ENCODE data around the gene SVOPL. TPM values are rescaled to one million over a fixed set of nuclear protein-coding genes. Genes with fewer than 3 reads are reported as not detected.

SVOPL gene
- 12.1 TPM for polyA plus RNA-seq (2013)

DNA sequence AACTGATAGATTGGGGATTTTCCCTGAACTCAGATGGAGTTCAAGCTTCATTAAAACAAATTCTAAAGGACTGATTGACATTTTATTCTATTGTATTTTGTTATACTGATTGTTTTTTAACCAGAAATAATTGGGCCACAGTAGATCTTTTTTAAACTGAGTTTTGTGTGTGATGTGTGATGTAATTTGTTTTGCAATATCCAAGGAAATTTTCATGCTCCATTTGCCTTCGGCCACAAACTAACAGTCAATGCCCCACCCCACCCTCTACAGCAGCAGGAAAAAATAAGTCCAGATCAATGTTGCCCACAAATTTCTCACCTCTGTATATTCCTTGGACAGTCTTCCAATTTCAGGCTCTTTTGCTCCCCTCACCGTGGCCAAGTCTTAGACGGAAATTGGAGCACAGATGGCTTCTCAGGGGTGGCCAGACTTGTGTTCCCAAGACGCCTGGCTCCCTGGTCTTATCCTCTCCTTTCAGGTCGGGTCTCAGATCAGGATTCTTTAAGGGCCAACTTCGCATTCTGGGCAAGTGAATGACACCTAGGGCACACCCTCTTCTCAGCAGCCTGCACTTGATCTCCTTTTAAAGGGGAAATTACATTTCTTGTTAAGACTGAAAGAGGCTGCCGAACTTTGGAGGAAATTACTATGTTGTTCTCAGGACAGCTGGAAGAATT, at the start of gene SVOPL:
SVOPL (minus strand) TSS at position 506 of the 680 bp plus-strand sequence. CDS start 22,317 bp downstream, outside the sequence.
- no peaks in the 10 kb centered on the region for H3K36me3 ChIP-seq (ENCODE audit: control insufficient read depth in 4 of 4, insufficient read depth in 4 of 4, low read length in 3 of 4)
- 73% methylated on average over 6 of the region's 7 CpGs for WGBS (ENCODE audit: insufficient coverage)
- no peaks in the 10 kb centered on the region for H3K27me3 ChIP-seq (replicated peaks in 2 of 5; ENCODE audit: control insufficient read depth in 4 of 5, insufficient read depth in 5 of 5, low read length in 4 of 5)
- H3K4me1 ChIP-seq (ENCODE audit: control extremely low read depth in 1 of 4, control insufficient read depth in 4 of 4, insufficient read depth in 4 of 4, low read length in 3 of 4) = peaks cover 3 to 20% (median 11%) of the 10 kb centered on the region in 4 experiments
- no peaks in the 10 kb centered on the region for H3K9me3 ChIP-seq (ENCODE audit: control extremely low read depth in 1 of 5, control insufficient read depth in 4 of 5, insufficient read depth in 2 of 5, low read depth in 1 of 5, low read length in 4 of 5)
- POLR2A ChIA-PET = no interaction called here
- no peak within 1 kb of the TSS for H3K27ac ChIP-seq (ENCODE audit: insufficient read depth in 1 of 2, low read depth in 1 of 2, low read length in 2 of 2, poor library complexity in 1 of 2, severe bottlenecking in 2 of 2)
- no peak within 1 kb of the TSS for H3K4me3 ChIP-seq (ENCODE audit: control insufficient read depth in 1 of 7, extremely low read depth in 1 of 7, insufficient read depth in 4 of 7, low read depth in 2 of 7, low read length in 6 of 7)
- no peak for DNase-seq
- CTCF ChIA-PET = interaction anchor here (0.9 kb wide), 1 partner anchor 34 kb away, joined by 3 read pairs; no protein-coding TSS in a partner anchor

GRCh38 chr7:138750473-138750872, 49.3 kb upstream of the SVOPL start:
- no peaks in the 10 kb centered on the region for H3K9me3 ChIP-seq (ENCODE audit: control extremely low read depth in 1 of 5, control insufficient read depth in 4 of 5, insufficient read depth in 2 of 5, low read depth in 1 of 5, low read length in 4 of 5)
- ChIA-PET POLR2A (interaction anchor here (0.5 to 1.1 kb wide), 4 partner anchors 12 to 234 kb away, joined by 3 to 5 read pairs (median 4); no protein-coding TSS in a partner anchor), CTCF (interaction anchor here (1.1 to 1.9 kb wide), 5 partner anchors 8 to 748 kb away, joined by 3 to 6 read pairs (median 3); partner anchors contain the start of gene CREB3L2)
- H3K27ac ChIP-seq (ENCODE audit: insufficient read depth in 1 of 2, low read depth in 1 of 2, low read length in 2 of 2, poor library complexity in 1 of 2, severe bottlenecking in 2 of 2) = no peak overlapping the region
- no peaks in the 10 kb centered on the region for H3K36me3 ChIP-seq (ENCODE audit: control insufficient read depth in 4 of 4, insufficient read depth in 4 of 4, low read length in 3 of 4)
- no peak overlapping the region for H3K4me3 ChIP-seq (ENCODE audit: control insufficient read depth in 1 of 7, extremely low read depth in 1 of 7, insufficient read depth in 4 of 7, low read depth in 2 of 7, low read length in 6 of 7)
- H3K4me1 ChIP-seq (ENCODE audit: control extremely low read depth in 1 of 4, control insufficient read depth in 4 of 4, insufficient read depth in 4 of 4, low read length in 3 of 4) = peaks cover 0 to 20% (median 16%) of the 10 kb centered on the region in 4 experiments
- DNase-seq = peak in 1 of 3 donors; percentile 36
- H3K27me3 ChIP-seq (replicated peaks in 2 of 5; ENCODE audit: control insufficient read depth in 4 of 5, insufficient read depth in 5 of 5, low read length in 4 of 5) = no peaks in the 10 kb centered on the region
- 97% methylated on average over 15 of the region's 15 CpGs for WGBS (ENCODE audit: insufficient coverage)

GRCh38 chr7:138749960-138750359, 48.8 kb upstream of the SVOPL start:
- ChIA-PET CTCF (interaction anchor here (0.7 to 1.9 kb wide), 3 partner anchors 11 to 34 kb away, joined by 3 to 6 read pairs (median 3); no protein-coding TSS in a partner anchor), POLR2A (interaction anchor here (1.1 kb wide), 1 partner anchor 86 kb away, joined by 3 read pairs; no protein-coding TSS in a partner anchor)

GRCh38 chr7:138748666-138749065, 47.5 kb upstream of the SVOPL start:
- ChIA-PET POLR2A (no interaction called here), CTCF (interaction anchor here (1.0 to 1.9 kb wide), 5 partner anchors 10 to 741 kb away, joined by 3 to 6 read pairs (median 3); no protein-coding TSS in a partner anchor)
- no peaks in the 10 kb centered on the region for H3K36me3 ChIP-seq (ENCODE audit: control insufficient read depth in 4 of 4, insufficient read depth in 4 of 4, low read length in 3 of 4)
- peak in 1 of 3 donors; percentile 21 for DNase-seq
- no peak overlapping the region for H3K4me3 ChIP-seq (ENCODE audit: control insufficient read depth in 1 of 7, extremely low read depth in 1 of 7, insufficient read depth in 4 of 7, low read depth in 2 of 7, low read length in 6 of 7)
- H3K9me3 ChIP-seq (ENCODE audit: control extremely low read depth in 1 of 5, control insufficient read depth in 4 of 5, insufficient read depth in 2 of 5, low read depth in 1 of 5, low read length in 4 of 5) = no peaks in the 10 kb centered on the region
- H3K27me3 ChIP-seq (replicated peaks in 2 of 5; ENCODE audit: control insufficient read depth in 4 of 5, insufficient read depth in 5 of 5, low read length in 4 of 5) = no peaks in the 10 kb centered on the region
- 91% methylated on average over 4 of the region's 6 CpGs for WGBS (ENCODE audit: insufficient coverage)
- H3K27ac ChIP-seq (ENCODE audit: insufficient read depth in 1 of 2, low read depth in 1 of 2, low read length in 2 of 2, poor library complexity in 1 of 2, severe bottlenecking in 2 of 2) = no peak overlapping the region
- peaks cover 0 to 20% (median 16%) of the 10 kb centered on the region in 4 experiments for H3K4me1 ChIP-seq (ENCODE audit: control extremely low read depth in 1 of 4, control insufficient read depth in 4 of 4, insufficient read depth in 4 of 4, low read length in 3 of 4)

More at GRCh38 chr7:138749960-138750359, 48.8 kb upstream of the SVOPL start:
- peaks cover 0 to 20% (median 16%) of the 10 kb centered on the region in 4 experiments for H3K4me1 ChIP-seq (ENCODE audit: control extremely low read depth in 1 of 4, control insufficient read depth in 4 of 4, insufficient read depth in 4 of 4, low read length in 3 of 4)
- no peaks in the 10 kb centered on the region for H3K36me3 ChIP-seq (ENCODE audit: control insufficient read depth in 4 of 4, insufficient read depth in 4 of 4, low read length in 3 of 4)
- WGBS (ENCODE audit: insufficient coverage) = 88% methylated on average over 3 of the region's 3 CpGs
- H3K27ac ChIP-seq (ENCODE audit: insufficient read depth in 1 of 2, low read depth in 1 of 2, low read length in 2 of 2, poor library complexity in 1 of 2, severe bottlenecking in 2 of 2) = no peak overlapping the region
- H3K27me3 ChIP-seq (replicated peaks in 2 of 5; ENCODE audit: control insufficient read depth in 4 of 5, insufficient read depth in 5 of 5, low read length in 4 of 5) = no peaks in the 10 kb centered on the region
- no peak overlapping the region for H3K4me3 ChIP-seq (ENCODE audit: control insufficient read depth in 1 of 7, extremely low read depth in 1 of 7, insufficient read depth in 4 of 7, low read depth in 2 of 7, low read length in 6 of 7)
- DNase-seq = peak in 1 of 3 donors; percentile 18
- no peaks in the 10 kb centered on the region for H3K9me3 ChIP-seq (ENCODE audit: control extremely low read depth in 1 of 5, control insufficient read depth in 4 of 5, insufficient read depth in 2 of 5, low read depth in 1 of 5, low read length in 4 of 5)

DNA sequence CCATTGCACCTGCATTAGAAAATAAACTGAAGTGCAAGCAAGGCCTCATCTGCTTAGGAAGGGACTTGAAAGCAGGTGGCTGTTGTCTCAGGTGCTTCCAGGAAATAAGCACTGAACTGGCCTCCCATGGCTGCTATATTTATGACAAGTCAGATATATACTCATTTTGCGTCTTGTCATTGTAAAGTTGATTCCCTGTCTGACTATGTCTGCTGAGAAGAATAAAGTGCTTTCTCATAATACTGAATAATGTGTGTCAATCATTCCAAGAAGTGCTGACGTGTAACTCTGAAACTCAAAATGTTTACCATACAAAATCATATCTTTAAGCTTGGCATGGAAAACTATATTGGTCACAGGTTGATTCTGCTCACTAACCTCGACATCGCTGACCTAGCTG, 44.9 kb upstream of the SVOPL start:
- Histone ChIP-seq H3K9me3 (ENCODE audit: control extremely low read depth in 1 of 5, control insufficient read depth in 4 of 5, insufficient read depth in 2 of 5, low read depth in 1 of 5, low read length in 4 of 5) (no peaks in the 10 kb centered on the region), H3K27ac (ENCODE audit: insufficient read depth in 1 of 2, low read depth in 1 of 2, low read length in 2 of 2, poor library complexity in 1 of 2, severe bottlenecking in 2 of 2) (no peak overlapping the region), H3K4me1 (ENCODE audit: control extremely low read depth in 1 of 4, control insufficient read depth in 4 of 4, insufficient read depth in 4 of 4, low read length in 3 of 4) (no peaks in the 10 kb centered on the region), H3K4me3 (ENCODE audit: control insufficient read depth in 1 of 7, extremely low read depth in 1 of 7, insufficient read depth in 4 of 7, low read depth in 2 of 7, low read length in 6 of 7) (no peak overlapping the region), H3K36me3 (ENCODE audit: control insufficient read depth in 4 of 4, insufficient read depth in 4 of 4, low read length in 3 of 4) (no peaks in the 10 kb centered on the region), H3K27me3 (replicated peaks in 2 of 5; ENCODE audit: control insufficient read depth in 4 of 5, insufficient read depth in 5 of 5, low read length in 4 of 5) (no peaks in the 10 kb centered on the region)
- ChIA-PET CTCF (no interaction called here), POLR2A (no interaction called here)
- WGBS (ENCODE audit: insufficient coverage) = 100% methylated on average over 1 of the region's 4 CpGs
- peak in 1 of 3 donors; percentile 13 for DNase-seq

GRCh38 chr7:138745189-138745588, 44.0 kb upstream of the SVOPL start:
- no peak for DNase-seq
- Histone ChIP-seq H3K4me1 (ENCODE audit: control extremely low read depth in 1 of 4, control insufficient read depth in 4 of 4, insufficient read depth in 4 of 4, low read length in 3 of 4) (no peaks in the 10 kb centered on the region), H3K27me3 (replicated peaks in 2 of 5; ENCODE audit: control insufficient read depth in 4 of 5, insufficient read depth in 5 of 5, low read length in 4 of 5) (no peaks in the 10 kb centered on the region), H3K36me3 (ENCODE audit: control insufficient read depth in 4 of 4, insufficient read depth in 4 of 4, low read length in 3 of 4) (no peaks in the 10 kb centered on the region), H3K27ac (ENCODE audit: insufficient read depth in 1 of 2, low read depth in 1 of 2, low read length in 2 of 2, poor library complexity in 1 of 2, severe bottlenecking in 2 of 2) (no peak overlapping the region), H3K9me3 (ENCODE audit: control extremely low read depth in 1 of 5, control insufficient read depth in 4 of 5, insufficient read depth in 2 of 5, low read depth in 1 of 5, low read length in 4 of 5) (no peaks in the 10 kb centered on the region), H3K4me3 (ENCODE audit: control insufficient read depth in 1 of 7, extremely low read depth in 1 of 7, insufficient read depth in 4 of 7, low read depth in 2 of 7, low read length in 6 of 7) (no peak overlapping the region)
- POLR2A ChIA-PET = no interaction called here
- WGBS (ENCODE audit: insufficient coverage) = 97% methylated on average over 4 of the region's 7 CpGs
- CTCF ChIA-PET = no interaction called here

- peaks cover 0 to 9% (median 4%) of the 10 kb centered on the region in 4 experiments for H3K4me1 ChIP-seq (ENCODE audit: control extremely low read depth in 1 of 4, control insufficient read depth in 4 of 4, insufficient read depth in 4 of 4, low read length in 3 of 4)
- CTCF ChIA-PET = interaction anchor here (1.2 kb wide), 1 partner anchor 580 kb away, joined by 3 read pairs; no protein-coding TSS in a partner anchor
- no peaks in the 10 kb centered on the region for H3K9me3 ChIP-seq (ENCODE audit: control extremely low read depth in 1 of 5, control insufficient read depth in 4 of 5, insufficient read depth in 2 of 5, low read depth in 1 of 5, low read length in 4 of 5)
- no peaks in the 10 kb centered on the region for H3K36me3 ChIP-seq (ENCODE audit: control insufficient read depth in 4 of 4, insufficient read depth in 4 of 4, low read length in 3 of 4)
- H3K27ac ChIP-seq (ENCODE audit: insufficient read depth in 1 of 2, low read depth in 1 of 2, low read length in 2 of 2, poor library complexity in 1 of 2, severe bottlenecking in 2 of 2) = no peak overlapping the region
- DNase-seq = no peak
- POLR2A ChIA-PET = no interaction called here
- H3K4me3 ChIP-seq (ENCODE audit: control insufficient read depth in 1 of 7, extremely low read depth in 1 of 7, insufficient read depth in 4 of 7, low read depth in 2 of 7, low read length in 6 of 7) = no peak overlapping the region
- 94% methylated on average over 3 of the region's 5 CpGs for WGBS (ENCODE audit: insufficient coverage)
- no peaks in the 10 kb centered on the region for H3K27me3 ChIP-seq (replicated peaks in 2 of 5; ENCODE audit: control insufficient read depth in 4 of 5, insufficient read depth in 5 of 5, low read length in 4 of 5)
Measured at GRCh38 chr7:138741453-138741735, 40.2 kb upstream of the SVOPL start.
